Testis (tissue), 2 donors: ENCODE data around the gene TAAR1.

Source experiments
- CTCF ChIP-seq, 3 experiments: fragments of 450-650 bp in 2 of 3; fragments of 200-600 bp in 1 of 3; sonication (generic) in 1 of 3; IDR thresholded peaks; one replicate each; pipeline ENCODE4 v1.5.1; 2016 to 2019; ENCODE audit warnings: antibody characterized with exemption in 3 of 3, mild to moderate bottlenecking in 2 of 3, moderate library complexity in 1 of 3
- POLR2A ChIP-seq: fragments of 450-650 bp; IDR thresholded peaks from one replicate; pipeline ENCODE4 v1.6.1; 2017; ENCODE audit warnings: antibody characterized with exemption, mild to moderate bottlenecking, moderate library complexity

DNA sequence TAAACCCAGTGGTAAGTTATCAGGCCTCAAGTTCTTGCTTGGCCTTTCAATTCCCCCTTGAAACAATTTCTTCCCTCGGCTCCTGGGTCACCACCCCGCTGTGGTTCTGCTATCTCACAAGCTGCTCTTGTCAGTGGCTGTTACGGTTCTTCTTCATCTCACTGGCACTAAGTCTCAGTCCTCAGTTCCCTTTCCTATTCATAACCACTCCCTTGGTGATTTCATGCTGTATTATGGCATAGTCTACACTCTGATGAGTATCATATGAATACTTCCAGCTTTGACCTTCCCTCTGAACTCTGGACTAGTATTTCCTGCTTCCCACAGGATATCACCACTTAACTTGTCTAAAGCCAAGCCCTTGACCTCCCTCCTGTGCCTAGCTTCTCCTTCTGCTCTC lies 7.9 kb downstream of the TAAR1 start:
- TF ChIP-seq CTCF (IDR thresholded peaks at IDR 0.05) (no peak), POLR2A (no peak)
